ENCODE results near the gene AMER3. TPM values are rescaled to one million over a fixed set of nuclear protein-coding genes. Genes with fewer than 3 reads are reported as not detected.

Gene AMER3
- total RNA-seq, 1 donor from 2014 or later, result 6.4 TPM

GRCh38 chr2:130740671-130741070 lies 14.7 kb upstream of the AMER3 start:
- TF ChIP-seq, protein P1, sequence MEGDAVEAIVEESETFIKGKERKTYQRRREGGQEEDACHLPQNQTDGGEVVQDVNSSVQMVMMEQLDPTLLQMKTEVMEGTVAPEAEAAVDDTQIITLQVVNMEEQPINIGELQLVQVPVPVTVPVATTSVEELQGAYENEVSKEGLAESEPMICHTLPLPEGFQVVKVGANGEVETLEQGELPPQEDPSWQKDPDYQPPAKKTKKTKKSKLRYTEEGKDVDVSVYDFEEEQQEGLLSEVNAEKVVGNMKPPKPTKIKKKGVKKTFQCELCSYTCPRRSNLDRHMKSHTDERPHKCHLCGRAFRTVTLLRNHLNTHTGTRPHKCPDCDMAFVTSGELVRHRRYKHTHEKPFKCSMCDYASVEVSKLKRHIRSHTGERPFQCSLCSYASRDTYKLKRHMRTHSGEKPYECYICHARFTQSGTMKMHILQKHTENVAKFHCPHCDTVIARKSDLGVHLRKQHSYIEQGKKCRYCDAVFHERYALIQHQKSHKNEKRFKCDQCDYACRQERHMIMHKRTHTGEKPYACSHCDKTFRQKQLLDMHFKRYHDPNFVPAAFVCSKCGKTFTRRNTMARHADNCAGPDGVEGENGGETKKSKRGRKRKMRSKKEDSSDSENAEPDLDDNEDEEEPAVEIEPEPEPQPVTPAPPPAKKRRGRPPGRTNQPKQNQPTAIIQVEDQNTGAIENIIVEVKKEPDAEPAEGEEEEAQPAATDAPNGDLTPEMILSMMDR (IDR thresholded peaks at IDR 0.05; ENCODE audit: unreplicated experiment), result no peak
- peaks cover 5% of the 10 kb centered on the region for H3K27me3 Mint-ChIP-seq
- peaks cover 19% of the 10 kb centered on the region for H3K4me1 Mint-ChIP-seq (ENCODE audit: low read depth)
- no peak overlapping the region for H3K27ac Mint-ChIP-seq
- H3K36me3 Mint-ChIP-seq (ENCODE audit: insufficient read depth), result no peaks in the 10 kb centered on the region
- DNase-seq (ENCODE audit: low spot score, unreplicated experiment), result no peak
- no peak overlapping the region for H3K4me3 Mint-ChIP-seq (ENCODE audit: low read depth)
- no peaks in the 10 kb centered on the region for H3K9me3 Mint-ChIP-seq (ENCODE audit: low read depth)

DNA sequence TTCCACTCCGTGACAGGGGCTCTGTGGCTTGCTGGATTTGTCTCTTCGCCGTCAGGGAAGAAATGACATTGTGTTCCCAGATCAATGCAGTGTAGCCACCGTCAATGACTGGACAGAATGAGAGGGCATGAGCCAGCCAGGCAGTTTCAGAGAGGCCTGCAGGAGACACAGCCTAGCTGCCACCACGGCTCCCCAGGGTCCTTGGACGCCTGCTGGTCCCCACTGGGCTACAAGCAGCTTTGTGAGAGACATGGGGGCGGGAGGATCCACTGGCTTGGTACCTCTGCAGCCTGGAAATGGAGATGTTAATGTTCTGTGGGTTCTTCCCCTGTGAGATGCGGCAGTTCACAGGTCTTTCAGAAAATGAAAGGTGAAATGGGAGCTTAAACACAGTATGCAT lies 12.1 kb upstream of the AMER3 start:
- TF ChIP-seq, protein P1 (IDR thresholded peaks at IDR 0.05; ENCODE audit: unreplicated experiment), result no peak
- peak overlapping the region; percentile 67 for H3K27ac Mint-ChIP-seq
- peaks cover 19% of the 10 kb centered on the region for H3K4me1 Mint-ChIP-seq (ENCODE audit: low read depth)
- H3K27me3 Mint-ChIP-seq, result peaks cover 14% of the 10 kb centered on the region
- H3K36me3 Mint-ChIP-seq (ENCODE audit: insufficient read depth), result no peaks in the 10 kb centered on the region
- no peak overlapping the region for H3K4me3 Mint-ChIP-seq (ENCODE audit: low read depth)
- no peak for DNase-seq (ENCODE audit: low spot score, unreplicated experiment)
- H3K9me3 Mint-ChIP-seq (ENCODE audit: low read depth), result no peaks in the 10 kb centered on the region

DNA sequence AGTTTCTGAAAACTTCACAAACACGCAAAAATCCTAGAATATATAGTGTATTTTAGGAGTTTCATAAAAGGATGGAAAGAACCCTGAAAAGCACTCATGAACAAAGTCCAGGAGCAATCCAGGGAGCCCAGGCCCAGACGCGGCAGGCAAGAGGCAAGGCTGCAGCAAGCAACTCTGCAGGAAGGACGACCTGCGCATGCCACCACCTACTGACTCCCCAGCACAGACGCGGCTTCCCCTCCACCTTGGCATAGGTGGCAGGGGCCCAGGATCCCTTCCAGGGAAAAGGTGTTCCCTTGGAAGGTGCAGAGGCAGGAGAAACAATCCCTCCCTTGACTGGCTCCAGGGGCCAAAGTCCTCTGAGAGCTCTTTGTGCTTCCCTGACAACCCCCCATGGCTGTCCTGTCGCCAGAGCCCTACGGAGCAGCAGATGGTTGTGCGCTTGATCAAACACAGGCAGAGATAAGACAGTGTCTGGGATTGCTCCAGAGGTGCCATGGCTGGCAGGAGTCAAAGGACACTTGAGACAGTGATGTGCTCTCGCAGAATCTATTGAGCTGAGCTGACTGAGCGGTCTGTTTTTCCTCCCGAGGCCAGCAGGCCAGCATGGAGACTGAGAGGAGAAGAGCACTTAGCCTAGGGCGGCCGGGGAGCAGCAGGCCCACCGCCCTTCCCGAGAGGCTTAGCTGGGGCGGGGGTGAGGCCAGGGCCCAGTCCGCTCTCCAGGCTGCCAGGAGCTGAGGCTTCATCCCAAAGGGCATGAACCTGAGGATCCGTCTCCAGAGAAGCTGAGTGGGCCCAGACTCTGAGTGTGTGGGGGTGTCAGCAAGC lies 10.8 kb upstream of the AMER3 start:
- peaks cover 19% of the 10 kb centered on the region for H3K4me1 Mint-ChIP-seq (ENCODE audit: low read depth)
- H3K27me3 Mint-ChIP-seq, result peaks cover 14% of the 10 kb centered on the region
- H3K9me3 Mint-ChIP-seq (ENCODE audit: low read depth), result no peaks in the 10 kb centered on the region

GRCh38 chr2:130749078-130749477 lies 6.3 kb upstream of the AMER3 start:
- H3K36me3 Mint-ChIP-seq (ENCODE audit: insufficient read depth), result no peaks in the 10 kb centered on the region
- H3K9me3 Mint-ChIP-seq (ENCODE audit: low read depth), result no peaks in the 10 kb centered on the region
- no peak overlapping the region for H3K27ac Mint-ChIP-seq
- TF ChIP-seq, protein P1 (IDR thresholded peaks at IDR 0.05; ENCODE audit: unreplicated experiment), result no peak
- DNase-seq (ENCODE audit: low spot score, unreplicated experiment), result no peak
- no peak overlapping the region for H3K4me3 Mint-ChIP-seq (ENCODE audit: low read depth)
- peaks cover 18% of the 10 kb centered on the region for H3K27me3 Mint-ChIP-seq
- H3K4me1 Mint-ChIP-seq (ENCODE audit: low read depth), result peaks cover 11% of the 10 kb centered on the region

More for the DNA sequence above, 10.8 kb upstream of the AMER3 start:
- H3K36me3 Mint-ChIP-seq (ENCODE audit: insufficient read depth), result no peaks in the 10 kb centered on the region
- TF ChIP-seq, protein P1 (IDR thresholded peaks at IDR 0.05; ENCODE audit: unreplicated experiment), result no peak
- DNase-seq (ENCODE audit: low spot score, unreplicated experiment), result no peak
- peak overlapping the region; percentile 57 for H3K27ac Mint-ChIP-seq
- peak overlapping the region; percentile 18 for H3K4me3 Mint-ChIP-seq (ENCODE audit: low read depth)

DNA sequence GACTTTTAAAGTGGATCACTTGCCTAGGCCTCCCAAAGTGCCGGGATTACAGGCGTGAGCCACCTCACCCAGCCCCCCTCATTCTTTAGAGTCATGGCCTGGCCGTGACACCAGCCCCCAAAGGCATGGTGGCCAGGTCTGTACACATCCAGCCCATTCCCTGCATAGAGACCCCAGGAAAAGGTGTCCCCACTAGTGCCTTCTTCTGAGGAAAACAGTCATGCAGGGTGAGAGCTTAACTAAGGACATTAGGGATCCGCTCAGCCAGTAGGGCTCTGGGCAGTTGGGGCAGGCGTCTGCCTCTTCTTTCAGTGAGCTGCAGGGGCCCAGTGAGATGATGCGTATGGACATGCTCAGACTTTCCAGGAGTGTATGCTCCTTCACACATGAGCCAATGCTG lies 5.7 kb upstream of the AMER3 start:
- H3K9me3 Mint-ChIP-seq (ENCODE audit: low read depth), result no peaks in the 10 kb centered on the region
- DNase-seq (ENCODE audit: low spot score, unreplicated experiment), result no peak
- no peak overlapping the region for H3K4me3 Mint-ChIP-seq (ENCODE audit: low read depth)
- H3K27ac Mint-ChIP-seq, result no peak overlapping the region
- peaks cover 6% of the 10 kb centered on the region for H3K4me1 Mint-ChIP-seq (ENCODE audit: low read depth)
- H3K27me3 Mint-ChIP-seq, result peaks cover 20% of the 10 kb centered on the region
- TF ChIP-seq, protein P1 (IDR thresholded peaks at IDR 0.05; ENCODE audit: unreplicated experiment), result no peak
- no peaks in the 10 kb centered on the region for H3K36me3 Mint-ChIP-seq (ENCODE audit: insufficient read depth)
